NCI-H1417 treated with DMSO at 0.1 percent for 48 hours (cell line): ENCODE measurements around the gene ITGB5.
A peak's percentile ranks its signal among the peaks of the same experiment; 100 is the strongest.
"Not testable (repeated sequence)": the region's sequence is repeated elsewhere in the genome, so short reads cannot be mapped to it uniquely, and the experiment has no call there.

Experiments
- DNase-seq: peaks from one replicate; lab custom pipeline; 2025; lab: John Stamatoyannopoulos, UW

The ITGB5 gene

DNA sequence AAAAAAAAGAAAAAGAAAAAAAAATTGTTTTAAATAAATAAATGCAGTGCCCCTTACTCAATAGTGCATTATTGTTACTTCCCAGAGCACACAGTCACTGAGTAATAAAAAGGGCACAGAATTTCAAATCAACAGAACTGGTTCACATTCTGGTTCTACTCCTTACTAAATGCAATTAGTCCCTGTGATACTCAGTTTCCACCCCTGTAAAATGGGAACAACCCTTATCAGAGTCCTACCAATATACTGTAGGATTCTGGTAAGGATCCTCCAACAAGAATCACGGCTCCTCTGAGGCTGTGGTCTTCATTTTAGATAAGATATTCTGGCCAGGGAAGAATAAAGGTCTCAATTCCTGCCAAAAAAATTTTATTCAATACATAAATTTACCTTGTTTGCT lies 50.7 kb downstream of the ITGB5 start:
- DNase-seq, result no peak

DNA sequence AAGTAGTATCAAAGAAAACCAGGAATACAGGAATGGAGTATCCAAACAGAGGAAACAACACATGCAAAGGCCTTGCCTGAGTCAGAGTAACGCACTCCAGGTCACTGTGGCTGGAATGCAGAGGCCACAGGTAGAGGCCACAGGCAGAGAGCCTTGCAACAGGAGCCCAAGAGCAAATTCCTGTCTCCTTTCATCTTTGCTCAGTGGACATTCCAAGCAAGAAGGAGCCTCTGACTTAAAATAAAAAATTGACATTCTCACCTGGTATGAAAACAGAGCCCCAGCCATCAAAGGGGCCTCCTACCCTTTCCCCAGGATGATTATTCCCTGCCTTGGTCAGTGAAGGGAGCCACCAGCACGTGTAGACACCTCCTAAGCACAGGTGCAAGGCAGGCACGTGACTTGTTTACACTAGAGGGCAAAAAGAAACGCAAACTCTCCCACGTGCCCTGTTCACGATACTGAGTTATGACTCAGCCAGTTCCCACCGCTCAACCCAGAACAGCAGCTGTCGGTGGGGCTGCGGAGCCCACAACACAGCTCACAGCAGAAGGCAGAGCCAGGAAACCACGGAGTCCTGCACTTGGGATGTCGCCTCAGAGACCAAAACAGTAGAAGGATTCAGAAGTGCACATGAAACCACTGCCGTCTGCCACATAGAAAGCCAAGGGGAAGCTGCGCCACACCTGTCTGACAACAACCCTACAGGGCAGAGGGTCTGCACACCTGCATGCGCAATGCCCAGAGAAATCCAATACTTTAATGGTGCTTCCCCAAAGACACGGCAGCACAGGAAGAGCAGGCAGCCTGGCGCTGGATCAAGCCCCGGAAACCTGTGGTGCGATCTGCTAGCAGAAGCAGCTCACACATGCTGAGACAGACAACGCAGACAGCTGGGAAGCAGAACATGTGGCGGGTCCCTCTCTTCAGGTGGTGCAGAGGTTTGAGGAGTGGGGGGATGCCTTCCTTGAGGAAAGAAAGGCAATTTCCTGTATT lies 52.1 kb downstream of the ITGB5 start:
- DNase-seq, result peak; percentile 57

DNA sequence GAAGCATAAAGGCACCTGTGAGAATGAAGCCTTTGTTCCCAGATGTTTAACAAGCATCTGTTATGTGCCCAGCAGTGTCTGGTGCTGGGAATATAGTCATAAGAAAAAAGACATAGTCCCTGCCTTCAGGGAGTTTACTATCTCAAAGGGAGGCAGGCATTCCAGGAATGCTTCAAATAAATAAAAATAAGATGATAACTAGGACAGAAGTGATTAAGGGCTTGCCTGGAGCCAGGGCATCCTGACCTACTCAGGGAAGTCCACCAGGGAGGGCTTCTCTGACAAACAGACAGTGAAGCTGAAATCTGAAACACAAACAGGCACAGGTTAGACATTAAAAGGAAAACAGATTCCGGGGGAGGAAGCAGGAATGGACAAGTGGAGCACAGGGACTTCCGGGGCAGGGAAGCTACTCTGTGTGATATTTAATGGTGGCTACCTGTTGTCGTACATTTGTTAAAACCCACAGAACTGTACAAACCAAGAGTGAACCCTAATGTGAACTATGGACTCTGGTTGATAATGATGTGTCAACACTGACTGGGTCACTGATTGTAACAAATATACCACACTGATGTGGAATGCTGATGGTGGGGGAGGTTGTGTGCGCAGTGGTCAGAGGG lies 53.3 kb downstream of the ITGB5 start:
- no peak for DNase-seq

DNA sequence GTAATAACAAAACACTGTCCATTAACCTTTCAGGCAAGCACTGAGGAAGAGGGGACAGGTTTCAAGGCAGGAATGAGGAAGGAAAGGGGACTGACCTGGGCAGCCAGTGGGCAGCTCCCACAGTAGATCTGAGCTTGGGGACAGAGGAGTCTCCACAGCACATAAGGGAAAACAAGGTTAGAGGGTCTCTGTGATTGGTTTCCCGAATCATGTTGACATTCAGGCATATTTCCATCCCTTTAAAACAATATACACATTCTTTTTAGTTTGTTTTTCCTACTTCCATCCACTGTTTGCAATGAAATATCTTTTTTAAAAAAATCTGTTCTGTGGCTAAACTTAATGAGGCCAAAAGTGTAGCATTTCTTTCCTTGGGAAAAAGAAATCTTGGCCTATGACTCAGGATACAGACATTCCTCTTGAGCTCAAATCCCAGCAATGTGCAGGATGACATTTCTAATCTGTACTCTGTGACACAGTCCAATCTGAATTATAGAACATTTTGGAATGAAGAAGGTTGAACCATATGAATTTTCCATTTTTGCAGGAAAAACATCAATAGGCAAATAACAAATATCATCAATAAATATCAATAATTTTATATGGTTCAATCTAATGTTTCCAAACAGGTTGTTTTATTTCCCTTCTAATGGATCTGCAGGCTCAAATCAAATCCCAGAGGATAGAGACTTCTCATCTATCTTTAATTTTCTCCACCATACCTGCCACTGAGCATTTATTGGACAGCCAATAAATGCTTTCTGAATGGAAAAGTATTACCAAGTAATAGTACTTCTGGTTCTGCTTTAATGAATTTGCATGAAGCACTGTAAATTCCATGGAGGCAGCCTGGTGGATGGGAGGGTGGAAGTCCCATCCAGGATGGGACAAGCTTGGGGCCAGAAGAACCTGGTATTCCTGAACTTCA lies 54.1 kb downstream of the ITGB5 start:
- DNase-seq, result no peak

DNA sequence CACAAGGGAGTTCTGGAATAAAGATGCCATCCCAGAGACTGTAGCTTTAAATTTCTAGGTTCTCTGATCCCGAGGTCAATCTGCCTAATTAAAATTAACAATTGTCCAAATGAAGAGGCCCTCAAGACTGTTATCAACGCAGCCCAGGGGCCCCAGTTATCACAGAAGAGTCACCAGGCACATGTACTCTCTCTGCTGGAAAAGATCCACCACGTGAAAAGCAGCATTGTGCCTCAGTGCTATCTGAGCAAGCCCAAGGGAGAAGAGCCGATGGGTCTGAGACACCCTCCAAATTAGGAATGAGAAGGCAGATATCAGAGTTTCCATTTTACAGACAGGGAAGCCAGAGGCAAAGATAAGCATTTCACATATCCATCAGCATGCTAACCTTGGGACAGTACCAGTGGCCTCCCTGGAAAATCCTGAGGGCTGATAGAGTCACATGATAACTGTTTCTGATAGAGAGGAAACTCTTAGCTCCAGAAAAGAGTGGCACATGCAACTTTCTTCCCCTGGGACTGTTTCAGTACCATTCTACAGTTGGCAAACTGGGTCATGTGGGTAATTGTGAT lies 55.5 kb downstream of the ITGB5 start:
- DNase-seq, result no peak

DNA sequence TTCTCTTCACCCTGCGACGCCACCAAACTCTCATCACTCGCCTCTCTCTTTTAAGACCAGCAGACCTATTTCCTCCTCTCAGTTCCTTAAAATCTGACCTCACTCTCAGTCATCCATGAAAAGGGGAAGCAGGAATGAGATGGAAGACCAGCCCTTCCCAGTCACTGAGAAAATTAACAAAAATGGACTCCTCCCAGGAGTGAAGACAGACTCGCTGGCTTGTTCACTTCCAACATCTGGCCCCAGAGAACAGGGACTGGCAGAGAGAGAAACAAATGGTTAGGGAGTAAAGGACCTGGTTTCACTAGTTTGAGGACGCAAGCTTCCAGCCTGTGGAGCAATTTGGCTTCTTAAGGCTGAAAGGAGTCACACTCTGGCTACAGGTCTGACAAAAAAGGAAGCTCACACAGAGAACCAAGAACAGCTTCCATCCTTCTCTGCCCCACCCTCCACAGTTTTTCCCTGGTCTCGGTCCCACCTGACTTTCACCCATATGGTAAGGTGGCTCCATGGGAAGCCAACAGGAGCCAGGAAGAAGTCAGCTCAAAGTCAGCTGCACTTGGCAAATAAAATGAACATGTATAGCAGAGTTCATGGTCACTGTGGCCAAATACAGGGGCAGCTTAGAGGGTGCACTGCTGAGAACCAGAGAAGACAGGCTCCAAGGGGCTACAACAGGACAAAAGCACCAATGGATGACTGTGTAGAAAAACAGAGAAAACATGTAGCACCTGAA lies 57.2 kb downstream of the ITGB5 start:
- DNase-seq, result no peak

DNA sequence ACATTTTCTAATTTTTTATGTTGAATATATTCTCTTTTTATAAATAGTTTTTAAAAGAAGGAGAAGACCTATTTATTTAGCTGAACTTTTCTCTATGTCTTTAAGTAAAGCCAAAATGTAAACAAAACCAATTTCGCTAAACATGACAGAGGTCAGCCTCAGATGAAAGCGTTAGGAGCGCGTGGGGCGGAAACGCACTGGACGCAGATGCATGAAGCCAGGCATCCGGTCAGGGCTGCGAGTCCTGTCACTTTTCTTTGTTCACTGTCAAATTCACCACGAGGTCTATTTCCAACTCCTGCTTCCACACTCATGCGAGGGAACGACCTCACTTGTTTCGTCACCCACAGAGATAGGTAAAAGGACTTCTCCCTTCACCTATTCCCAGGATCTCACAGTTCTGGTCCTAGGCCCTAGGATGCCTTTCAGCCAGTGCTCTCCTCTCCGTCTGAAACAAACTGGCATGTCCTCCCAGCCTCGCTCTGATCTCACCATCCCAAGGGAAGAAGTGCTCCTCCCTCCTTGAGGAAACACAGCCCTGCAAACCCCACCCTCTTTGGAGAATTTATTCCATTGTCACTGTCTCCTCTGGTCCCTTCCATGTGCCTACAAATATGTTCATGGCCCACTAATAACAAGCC lies 57.9 kb downstream of the ITGB5 start:
- no peak for DNase-seq

DNA sequence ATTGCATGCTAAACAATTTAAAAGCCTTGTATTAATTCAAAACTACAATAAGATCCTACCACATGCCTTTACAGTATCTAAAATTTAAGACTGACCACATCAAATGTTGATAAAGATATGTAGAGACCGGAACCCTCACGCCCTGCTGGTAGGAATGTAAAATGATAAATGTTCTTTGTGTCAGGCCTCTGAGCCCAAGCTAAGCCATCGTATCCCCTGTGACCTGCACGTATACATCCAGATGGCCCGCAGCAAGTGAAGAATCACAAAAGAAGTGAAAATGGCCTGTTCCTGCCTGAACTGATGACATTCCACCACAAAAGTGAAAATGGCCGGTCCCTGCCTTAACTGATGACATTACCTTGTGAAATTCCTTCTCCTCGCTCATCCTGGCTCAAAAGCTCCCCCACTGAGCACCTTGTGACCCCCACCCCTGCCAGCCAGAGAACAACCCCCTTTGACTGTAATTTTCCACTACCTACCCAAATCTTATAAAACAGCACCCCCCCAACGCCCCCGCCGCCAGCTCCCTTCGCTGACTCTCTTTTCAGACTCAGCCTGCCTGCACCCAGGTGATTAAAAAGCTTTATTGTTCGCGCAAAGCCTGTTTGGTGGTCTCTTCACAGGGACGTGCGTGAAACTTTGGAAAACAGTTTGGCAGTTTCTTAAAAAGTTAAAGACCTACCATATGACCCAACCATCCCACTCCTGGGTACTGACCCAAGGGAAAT lies 59.5 kb downstream of the ITGB5 start:
- not testable (repeated sequence) for DNase-seq

DNA sequence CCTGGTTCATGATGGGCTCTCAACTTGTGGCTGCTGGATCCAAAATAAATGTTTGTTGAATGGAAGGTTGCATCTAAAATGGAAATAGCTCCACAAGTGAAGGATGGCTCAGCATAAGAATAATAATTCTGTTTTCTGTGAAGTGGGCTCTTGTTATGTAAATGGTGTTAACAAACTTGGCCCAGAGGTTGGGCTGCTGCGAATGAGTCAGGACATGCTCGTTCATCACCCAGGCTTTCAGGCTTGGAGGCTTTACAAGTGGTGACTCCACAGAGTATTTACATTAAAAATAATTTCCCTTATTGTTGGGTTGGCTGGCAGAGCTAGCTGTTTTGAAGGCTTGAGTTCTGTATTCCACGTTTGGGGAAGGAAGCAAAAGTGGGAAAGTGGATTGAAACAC lies 60.5 kb downstream of the ITGB5 start:
- DNase-seq, result no peak

DNA sequence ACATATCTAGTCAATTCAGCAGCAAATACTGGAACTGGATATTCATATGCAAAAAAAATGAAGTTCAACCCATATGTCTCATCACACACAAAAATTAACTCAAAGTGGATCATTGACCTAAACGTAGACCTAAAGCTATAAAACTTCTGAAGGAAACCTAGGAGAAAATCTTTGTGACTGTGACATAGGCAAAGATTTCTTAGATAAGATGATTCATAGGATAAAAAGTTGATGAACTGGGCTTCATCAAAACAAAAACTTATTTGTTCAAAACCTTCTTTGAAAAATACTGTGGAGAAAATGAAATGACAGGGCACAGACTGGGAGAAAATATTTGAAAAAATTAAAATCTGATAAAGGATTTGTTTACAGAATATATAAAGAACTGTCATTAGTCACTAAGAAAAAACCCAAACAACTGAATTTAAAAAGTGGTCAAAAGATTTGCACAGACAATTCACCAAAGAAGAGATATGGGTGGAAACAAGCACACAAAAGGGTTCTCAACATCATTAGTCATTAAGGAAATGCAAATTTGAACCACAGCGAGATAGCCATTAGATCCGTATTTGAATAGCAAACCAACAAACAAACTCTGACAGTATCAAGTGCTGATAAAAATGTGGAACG lies 62.8 kb downstream of the ITGB5 start:
- DNase-seq, result no peak

DNA sequence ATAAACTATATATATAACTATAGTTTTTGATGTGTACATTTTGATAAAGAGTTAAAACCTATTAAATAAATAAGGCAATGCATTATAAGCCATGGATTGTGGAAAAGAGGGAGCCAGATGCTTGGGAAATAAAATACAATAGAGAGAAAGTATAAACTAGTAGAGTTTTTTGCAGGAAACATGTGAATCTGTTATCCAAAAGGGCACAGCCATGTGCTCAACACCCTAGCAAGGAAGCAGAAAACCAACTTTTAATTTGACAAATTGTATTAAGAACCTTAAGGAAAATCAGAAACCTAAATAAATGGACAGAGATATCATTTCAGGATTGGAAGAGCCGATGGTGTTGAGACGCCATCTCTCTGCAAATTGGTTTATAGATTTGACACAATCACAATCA lies 63.5 kb downstream of the ITGB5 start:
- no peak for DNase-seq

DNA sequence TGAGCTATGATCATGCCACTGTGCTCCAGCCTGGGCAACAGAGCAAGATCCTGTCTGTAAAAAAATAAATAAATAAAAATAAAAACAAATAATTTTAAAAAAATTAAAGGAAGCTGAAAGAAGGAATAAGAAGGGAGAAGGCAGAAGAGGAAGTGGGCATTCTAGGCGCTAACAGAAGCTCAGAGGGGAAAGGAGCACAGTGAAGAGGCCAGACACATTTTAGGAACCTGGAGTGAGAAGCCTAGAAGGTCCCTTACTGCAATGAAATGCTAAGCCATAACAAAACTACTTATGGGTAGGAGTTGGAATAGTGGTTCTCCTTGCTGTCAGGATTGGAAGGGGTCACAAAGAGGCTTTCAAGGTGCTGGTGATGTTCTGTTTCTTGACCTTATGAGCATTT lies 64.0 kb downstream of the ITGB5 start:
- no peak for DNase-seq

DNA sequence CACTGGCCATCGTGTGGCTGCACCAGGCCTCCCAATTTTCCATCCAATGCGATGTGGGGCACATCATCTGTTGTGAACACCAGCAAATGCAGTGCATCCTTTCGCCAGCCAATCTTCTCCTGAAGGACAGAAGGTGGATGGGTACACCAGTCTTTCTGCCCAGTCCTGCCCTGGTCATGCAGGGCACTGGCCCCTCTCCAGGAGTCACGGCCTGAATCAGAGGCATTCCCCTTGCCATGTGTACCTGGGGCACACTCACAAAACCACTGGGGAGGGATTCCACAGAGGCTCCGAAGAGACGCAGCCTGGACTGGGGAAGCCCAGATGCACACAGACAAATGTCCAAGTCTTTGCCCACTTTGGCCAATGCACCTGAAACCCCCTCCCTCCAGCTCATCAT lies 65.8 kb downstream of the ITGB5 start:
- no peak for DNase-seq

DNA sequence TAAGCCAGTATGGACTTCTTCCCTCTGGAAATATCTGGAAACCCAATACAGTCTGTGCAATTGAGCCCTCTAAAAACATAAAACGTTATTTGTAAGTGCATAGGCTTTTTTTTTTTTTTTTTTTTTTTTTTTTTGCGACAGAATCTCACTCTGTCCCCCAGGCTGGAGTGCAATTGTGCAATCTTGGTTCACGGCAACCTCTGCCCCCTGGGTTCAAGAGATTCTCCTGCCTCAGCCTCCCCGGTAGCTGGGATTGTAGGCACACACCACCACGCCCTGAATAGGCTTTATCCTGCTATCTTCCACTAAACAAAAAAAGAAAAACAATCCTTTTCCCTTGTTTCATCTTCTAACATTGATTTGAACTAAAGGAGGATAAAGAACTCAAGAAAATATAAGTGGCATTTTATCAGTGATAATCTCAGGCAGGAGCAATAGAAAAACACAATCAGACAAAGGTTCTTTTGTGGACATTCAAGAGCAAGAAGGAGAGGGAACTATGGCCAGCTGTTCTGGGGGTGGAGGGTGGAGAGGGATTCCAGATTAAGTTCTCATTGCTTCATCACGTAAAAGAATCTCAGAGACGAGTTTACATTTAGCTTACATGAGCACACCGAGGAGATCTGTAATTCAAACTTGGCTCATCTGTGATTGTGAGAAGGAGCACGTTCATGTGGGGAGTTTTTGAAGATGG lies 68.6 kb downstream of the ITGB5 start:
- no peak for DNase-seq

DNA sequence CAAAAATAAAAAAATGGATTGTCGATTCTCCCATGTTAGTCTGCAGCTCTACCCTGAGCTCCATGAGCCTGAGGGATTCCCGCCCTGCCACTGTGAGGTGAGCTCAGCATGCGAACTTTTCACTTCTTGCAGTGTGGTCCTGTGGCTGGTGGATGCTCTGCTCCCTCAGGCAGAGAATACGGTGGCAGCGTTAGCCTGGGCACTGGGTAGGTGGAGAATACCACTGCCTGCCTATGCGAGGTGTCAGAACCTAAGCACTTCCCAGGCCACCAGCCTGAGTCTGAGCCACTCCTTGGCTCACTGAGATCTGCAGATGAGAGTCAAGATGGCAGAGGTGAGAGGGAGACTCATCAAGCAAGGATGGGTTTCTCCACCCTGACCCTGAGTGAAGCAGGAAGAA lies 70.1 kb downstream of the ITGB5 start:
- no peak for DNase-seq

DNA sequence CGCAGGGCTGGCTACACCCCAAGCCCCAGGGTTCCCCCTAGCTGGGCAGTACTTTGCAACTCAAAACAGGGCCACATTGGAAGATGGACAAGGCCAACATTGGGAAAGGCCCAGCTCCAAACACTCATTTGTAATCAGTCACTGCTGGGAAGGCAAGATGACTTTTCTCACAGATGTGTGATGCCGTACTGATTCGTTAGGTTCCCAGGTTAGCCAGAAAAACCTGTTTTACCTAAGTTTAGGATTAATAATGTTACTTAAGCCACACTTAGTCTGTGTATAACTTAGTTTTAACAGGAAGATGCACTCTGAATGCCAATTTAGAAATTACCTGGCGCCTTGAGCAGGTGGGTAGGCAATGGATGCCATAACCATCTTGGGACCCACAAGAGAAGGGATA lies 71.0 kb downstream of the ITGB5 start:
- no peak for DNase-seq

DNA sequence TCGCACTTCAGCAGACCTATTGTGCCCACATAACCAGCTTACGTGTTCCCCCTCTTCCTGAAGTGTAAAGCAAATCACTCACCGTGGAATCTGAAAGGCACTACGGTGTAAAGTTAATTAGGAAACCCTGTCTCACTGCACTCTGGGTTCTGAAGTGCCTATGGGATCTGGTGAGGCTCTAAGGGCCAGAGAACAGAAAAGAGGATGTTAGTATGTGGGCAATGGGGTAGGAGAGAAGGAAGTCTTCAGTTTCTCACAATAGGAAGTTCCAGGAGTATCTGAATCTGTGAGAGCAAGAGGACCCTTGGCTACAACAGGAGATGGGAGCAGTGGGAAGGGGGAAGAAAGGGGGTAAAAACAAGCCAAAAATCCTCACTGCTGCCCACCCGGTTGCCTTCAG lies 71.4 kb downstream of the ITGB5 start:
- DNase-seq, result no peak

DNA sequence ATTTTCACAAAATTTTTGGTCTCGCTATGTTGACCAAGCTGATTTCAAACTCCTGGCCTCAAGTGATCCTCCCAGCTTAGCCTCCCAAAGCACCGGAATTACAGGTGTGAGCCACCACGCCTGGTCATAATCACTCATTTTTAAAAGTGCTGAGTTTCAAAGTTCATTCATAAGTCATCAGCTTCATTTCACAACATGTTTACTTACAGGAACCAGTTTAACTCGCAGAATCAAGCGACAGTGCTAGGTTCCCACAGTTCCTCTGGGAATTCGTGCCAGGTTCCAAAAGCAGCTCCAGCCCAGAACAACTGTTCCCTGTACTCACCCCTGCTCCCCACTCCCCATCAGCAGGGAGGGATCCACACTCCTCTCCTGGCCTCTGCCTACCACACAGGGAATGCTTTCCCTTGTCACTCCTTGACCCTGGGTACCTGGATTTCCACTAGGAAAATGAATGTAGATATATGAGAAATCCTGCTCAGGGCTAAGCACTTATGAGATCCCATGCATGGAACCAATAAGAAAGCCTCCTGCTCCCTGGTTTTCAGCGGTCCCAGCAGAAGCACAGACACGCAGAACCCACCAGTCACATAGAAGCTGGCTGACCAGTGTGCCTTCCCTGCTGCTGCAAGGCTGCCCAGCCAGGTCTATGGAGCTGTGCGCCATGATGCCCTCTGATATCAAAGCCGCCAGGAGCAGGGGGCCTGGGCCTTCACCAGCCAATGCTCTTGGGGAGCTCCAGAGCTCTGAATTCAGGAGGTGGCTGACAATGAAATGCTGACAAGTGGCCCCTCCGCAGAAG lies 72.3 kb downstream of the ITGB5 start:
- no peak for DNase-seq
